Liver (tissue), 9 donors: Measurements from ENCODE around the gene SPOCK2. TPM values are rescaled to one million over a fixed set of nuclear protein-coding genes. Genes with fewer than 3 reads are reported as not detected.

Source experiments
- DNase-seq: peaks from one replicate; pipeline ENCODE4 v3.0.0-alpha.2; 2017; ENCODE audit warnings: low spot score
- H3K27ac ChIP-seq, 2 donors: one replicate each; pipeline ENCODE4 v1.7.0; 2013; ENCODE audit warnings: inconsistent platforms in 2 of 2, low read length in 2 of 2, control low read depth in 1 of 2, low read depth in 1 of 2, mild to moderate bottlenecking in 1 of 2
- H3K27me3 ChIP-seq, 4 donors: one replicate each; pipeline versions ENCODE4 v1.6.1 to v1.7.0; 2013; ENCODE audit warnings: low read length in 3 of 4, inconsistent platforms in 1 of 4, mild to moderate bottlenecking in 1 of 4, moderate library complexity in 1 of 4; ENCODE audit not compliant: control insufficient read depth in 4 of 4, insufficient read depth in 4 of 4
- H3K36me3 ChIP-seq, 4 donors: one replicate each; pipeline versions ENCODE4 v1.6.1 to v1.7.0; 2013; ENCODE audit warnings: low read length in 3 of 4, mild to moderate bottlenecking in 3 of 4, low read depth in 1 of 4, moderate library complexity in 1 of 4; ENCODE audit not compliant: control insufficient read depth in 4 of 4, insufficient read depth in 3 of 4
- H3K4me1 ChIP-seq, 4 donors: one replicate each; pipeline versions ENCODE4 v1.6.1 to v1.7.0; 2013; ENCODE audit warnings: low read length in 3 of 4, mild to moderate bottlenecking in 3 of 4, moderate library complexity in 1 of 4; ENCODE audit not compliant: control insufficient read depth in 4 of 4, insufficient read depth in 4 of 4
- H3K4me3 ChIP-seq, 3 donors: one replicate each; pipeline versions ENCODE4 v1.6.1 to v1.7.0; 2013; ENCODE audit warnings: low read length in 3 of 3, control low read depth in 1 of 3, low read depth in 1 of 3, mild to moderate bottlenecking in 1 of 3
- H3K9ac ChIP-seq, 2 donors: one replicate each; pipeline ENCODE4 v1.7.0; 2013; ENCODE audit warnings: low read length in 2 of 2, mild to moderate bottlenecking in 2 of 2, moderate library complexity in 2 of 2, control low read depth in 1 of 2, low read depth in 1 of 2
- H3K9me3 ChIP-seq, 4 donors: one replicate each; pipeline versions ENCODE4 v1.6.1 to v1.7.0; 2013; ENCODE audit warnings: low read length in 3 of 4; ENCODE audit not compliant: control insufficient read depth in 4 of 4
- EGR1 ChIP-seq, 2 donors: IDR thresholded peaks; 2 replicates each; pipeline ENCODE4 v1.6.1; 2016 to 2018; ENCODE audit warnings: antibody characterized with exemption in 2 of 2, low read depth in 2 of 2
- FOXA1 ChIP-seq: IDR thresholded peaks from 2 replicates; pipeline ENCODE4 v1.6.1; 2016; ENCODE audit warnings: antibody characterized with exemption
- FOXA2 ChIP-seq: IDR thresholded peaks from 2 replicates; pipeline ENCODE4 v1.6.1; 2016; ENCODE audit warnings: antibody characterized with exemption
- GABPA ChIP-seq, 2 donors: IDR thresholded peaks in 1 of 2; conservative IDR thresholded peaks in 1 of 2; 2 replicates each; pipeline ENCODE4 v1.6.1; 2016; ENCODE audit warnings: antibody characterized with exemption in 2 of 2, mild to moderate bottlenecking in 1 of 2, moderate library complexity in 1 of 2
- HNF4A ChIP-seq, 2 donors: conservative IDR thresholded peaks; 2 replicates each; pipeline ENCODE4 v1.6.1; 2016; ENCODE audit warnings: antibody characterized with exemption in 2 of 2, mild to moderate bottlenecking in 2 of 2
- HNF4G ChIP-seq: IDR thresholded peaks from 2 replicates; pipeline ENCODE4 v1.6.1; 2016; ENCODE audit warnings: antibody characterized with exemption
- JUND ChIP-seq, 2 donors: IDR thresholded peaks; 2 replicates each; pipeline ENCODE4 v1.6.1; 2016; ENCODE audit warnings: antibody characterized with exemption in 2 of 2
- RAD21 ChIP-seq, 2 donors: IDR thresholded peaks; 2 replicates each; pipeline ENCODE4 v1.6.1; 2016; ENCODE audit warnings: antibody characterized with exemption in 2 of 2, mild to moderate bottlenecking in 2 of 2
- REST ChIP-seq: IDR thresholded peaks from 2 replicates; pipeline ENCODE4 v1.6.1; 2016; ENCODE audit warnings: antibody characterized with exemption, mild to moderate bottlenecking
- RXRA ChIP-seq, 2 donors: IDR thresholded peaks; 2 replicates each; pipeline ENCODE4 v1.6.1; 2017 to 2018; ENCODE audit warnings: antibody characterized with exemption in 2 of 2, mild to moderate bottlenecking in 1 of 2
- SP1 ChIP-seq: IDR thresholded peaks from 2 replicates; pipeline ENCODE4 v1.6.1; 2018; ENCODE audit warnings: antibody characterized with exemption, mild to moderate bottlenecking
- TAF1 ChIP-seq: conservative IDR thresholded peaks from 2 replicates; pipeline ENCODE4 v1.6.1; 2016; ENCODE audit warnings: antibody characterized with exemption, mild to moderate bottlenecking
- YY1 ChIP-seq: IDR thresholded peaks from 2 replicates; pipeline ENCODE4 v1.6.1; 2016; ENCODE audit warnings: antibody characterized with exemption, mild to moderate bottlenecking
- ZBTB33 ChIP-seq: IDR thresholded peaks from 2 replicates; pipeline ENCODE4 v1.6.1; 2016; ENCODE audit warnings: antibody characterized with exemption
- WGBS: extraction: QIAGEN DNeasy Blood & Tissue Kit; methylation state at CpG from one replicate; pipeline ENCODE4 v1.1.7; 2013; 5-methylcytosine and 5-hydroxymethylcytosine counted together
- polyA plus RNA-seq, 2 donors: library from polyadenylated mRNA; stranded (reverse) in 1 of 2; unstranded in 1 of 2; fragments of 200-250 nt in 1 of 2; fragments of >200 nt in 1 of 2; fragmentation: Nextera tagmentation in 1 of 2; extraction: Ambion mirVana in 1 of 2; gene quantifications; one replicate each; pipeline versions ENCODE4 v1.2.1 to v1.2.3, GENCODE V29; 2013 to 2015
- total RNA-seq, 2 donors: library from RNA; depleted of rRNA; stranded (reverse); fragments of >200 nt; gene quantifications; one replicate each; pipeline ENCODE4 v1.2.3, GENCODE V29; 2014
- TF ChIP-seq, protein P1 (sequence below): IDR thresholded peaks from 2 replicates; pipeline ENCODE4 v1.6.1; 2016; ENCODE audit warnings: antibody characterized with exemption
- TF ChIP-seq, protein P2 (sequence below): IDR thresholded peaks from 2 replicates; pipeline ENCODE4 v1.6.1; 2016; ENCODE audit warnings: antibody characterized with exemption
- donor health status: healthy.
- donor health status: healthy.
- donor health status: healthy.
- donor health status: healthy.
- donor health status: healthy.

The SPOCK2 gene
- total and polyA plus RNA-seq, 4 donors, result 0.36 to 1.7 (median 0.64) TPM

DNA sequence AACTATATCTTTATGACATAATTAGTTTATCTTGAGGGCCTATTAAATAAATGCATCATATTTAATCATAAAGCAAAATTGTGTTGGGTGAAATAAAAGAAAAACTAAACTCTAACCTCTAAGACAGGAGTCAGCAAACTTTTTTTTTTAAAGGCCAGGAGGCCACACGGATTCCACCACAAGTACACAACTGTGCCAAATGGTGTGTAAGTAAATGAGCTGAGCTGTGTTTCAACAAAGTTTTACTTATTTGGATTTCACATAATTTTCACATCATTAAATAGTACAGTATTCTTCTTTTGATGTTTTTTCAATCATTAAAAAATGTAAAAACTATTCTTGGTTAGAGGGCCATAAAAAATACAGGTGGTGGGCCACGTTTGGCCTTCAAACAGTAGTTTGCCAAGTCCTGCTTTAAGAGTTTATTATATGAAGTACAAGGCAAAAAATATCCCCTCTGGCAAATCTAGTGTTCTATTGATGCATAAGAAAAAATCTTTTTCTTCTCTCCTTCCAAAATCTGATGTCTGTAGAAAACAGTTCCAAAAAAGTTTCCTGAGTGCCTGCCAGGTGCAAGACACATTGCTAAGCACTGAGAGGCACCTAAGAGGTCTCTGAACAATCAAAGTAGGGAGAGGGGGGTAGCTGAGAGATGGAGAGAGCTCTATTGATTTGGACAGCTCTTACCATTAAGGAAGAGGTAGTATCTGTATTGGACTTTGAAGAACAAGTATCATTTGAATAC is 26.5 kb upstream of the SPOCK2 start:
- no peak for TF ChIP-seq EGR1 (IDR thresholded peaks at IDR 0.05; ENCODE audit: low read depth in 2 of 2)
- TF ChIP-seq, protein P1, sequence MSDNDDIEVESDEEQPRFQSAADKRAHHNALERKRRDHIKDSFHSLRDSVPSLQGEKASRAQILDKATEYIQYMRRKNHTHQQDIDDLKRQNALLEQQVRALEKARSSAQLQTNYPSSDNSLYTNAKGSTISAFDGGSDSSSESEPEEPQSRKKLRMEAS, result no peak
- TF ChIP-seq SP1, result no peak
- no peak for TF ChIP-seq RAD21 (IDR thresholded peaks at IDR 0.05)
- H3K36me3 ChIP-seq, result no peaks in the 10 kb centered on the region
- H3K27me3 ChIP-seq, result no peaks in the 10 kb centered on the region
- no peak overlapping the region for H3K4me3 ChIP-seq
- no peak overlapping the region for H3K27ac ChIP-seq
- no peaks in the 10 kb centered on the region for H3K4me1 ChIP-seq
- 82% methylated on average over 2 of the region's 2 CpGs for WGBS
- no peaks in the 10 kb centered on the region for H3K9me3 ChIP-seq
- H3K9ac ChIP-seq, result no peak overlapping the region
- DNase-seq, result no peak

GRCh38 chr10:72110673-72111401 is 22.5 kb upstream of the SPOCK2 start:
- no peak overlapping the region for H3K27ac ChIP-seq
- no peaks in the 10 kb centered on the region for H3K27me3 ChIP-seq
- TF ChIP-seq HNF4G (no peak), HNF4A (conservative IDR thresholded peaks at IDR 0.05) (no peak), YY1 (no peak), FOXA2 (no peak), RXRA (IDR thresholded peaks at IDR 0.05) (no peak), EGR1 (IDR thresholded peaks at IDR 0.05; ENCODE audit: low read depth in 2 of 2) (no peak), ZBTB33 (no peak), SP1 (no peak)
- TF ChIP-seq, protein P1, result no peak
- no peaks in the 10 kb centered on the region for H3K9me3 ChIP-seq
- no peak overlapping the region for H3K9ac ChIP-seq
- no peak for DNase-seq
- WGBS, result 96% methylated on average over 11 of the region's 11 CpGs
- peaks cover 0 to 3% (median 0%) of the 10 kb centered on the region in 4 donors for H3K4me1 ChIP-seq
- no peak overlapping the region for H3K4me3 ChIP-seq
- H3K36me3 ChIP-seq, result no peaks in the 10 kb centered on the region

GRCh38 chr10:72109636-72110157 is 21.3 kb upstream of the SPOCK2 start:
- Histone ChIP-seq H3K9me3 (no peaks in the 10 kb centered on the region), H3K9ac (no peak overlapping the region), H3K36me3 (peaks cover 0 to 2% (median 0%) of the 10 kb centered on the region in 4 donors), H3K4me1 (peaks cover 0 to 3% (median 0%) of the 10 kb centered on the region in 4 donors), H3K27ac (no peak overlapping the region), H3K27me3 (no peaks in the 10 kb centered on the region), H3K4me3 (no peak overlapping the region)
- DNase-seq, result no peak
- 89% methylated on average over 8 of the region's 8 CpGs for WGBS
- TF ChIP-seq HNF4A (conservative IDR thresholded peaks at IDR 0.05) (no peak), SP1 (no peak), FOXA2 (no peak), FOXA1 (no peak), RXRA (IDR thresholded peaks at IDR 0.05) (no peak), ZBTB33 (no peak), TAF1 (no peak), REST (no peak), GABPA (IDR thresholded peaks at IDR 0.05 in 1 of 2, conservative IDR thresholded peaks at IDR 0.05 in 1 of 2) (no peak), JUND (IDR thresholded peaks at IDR 0.05) (no peak), EGR1 (IDR thresholded peaks at IDR 0.05; ENCODE audit: low read depth in 2 of 2) (no peak)
- TF ChIP-seq, protein P2, sequence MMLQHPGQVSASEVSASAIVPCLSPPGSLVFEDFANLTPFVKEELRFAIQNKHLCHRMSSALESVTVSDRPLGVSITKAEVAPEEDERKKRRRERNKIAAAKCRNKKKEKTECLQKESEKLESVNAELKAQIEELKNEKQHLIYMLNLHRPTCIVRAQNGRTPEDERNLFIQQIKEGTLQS, result no peak
- TF ChIP-seq, protein P1, result no peak
